ENCODE measurements around the gene AACS.
"Not testable (repeated sequence)": the region's sequence is repeated elsewhere in the genome, so short reads cannot be mapped to it uniquely, and the experiment has no call there.

Gene AACS

DNA sequence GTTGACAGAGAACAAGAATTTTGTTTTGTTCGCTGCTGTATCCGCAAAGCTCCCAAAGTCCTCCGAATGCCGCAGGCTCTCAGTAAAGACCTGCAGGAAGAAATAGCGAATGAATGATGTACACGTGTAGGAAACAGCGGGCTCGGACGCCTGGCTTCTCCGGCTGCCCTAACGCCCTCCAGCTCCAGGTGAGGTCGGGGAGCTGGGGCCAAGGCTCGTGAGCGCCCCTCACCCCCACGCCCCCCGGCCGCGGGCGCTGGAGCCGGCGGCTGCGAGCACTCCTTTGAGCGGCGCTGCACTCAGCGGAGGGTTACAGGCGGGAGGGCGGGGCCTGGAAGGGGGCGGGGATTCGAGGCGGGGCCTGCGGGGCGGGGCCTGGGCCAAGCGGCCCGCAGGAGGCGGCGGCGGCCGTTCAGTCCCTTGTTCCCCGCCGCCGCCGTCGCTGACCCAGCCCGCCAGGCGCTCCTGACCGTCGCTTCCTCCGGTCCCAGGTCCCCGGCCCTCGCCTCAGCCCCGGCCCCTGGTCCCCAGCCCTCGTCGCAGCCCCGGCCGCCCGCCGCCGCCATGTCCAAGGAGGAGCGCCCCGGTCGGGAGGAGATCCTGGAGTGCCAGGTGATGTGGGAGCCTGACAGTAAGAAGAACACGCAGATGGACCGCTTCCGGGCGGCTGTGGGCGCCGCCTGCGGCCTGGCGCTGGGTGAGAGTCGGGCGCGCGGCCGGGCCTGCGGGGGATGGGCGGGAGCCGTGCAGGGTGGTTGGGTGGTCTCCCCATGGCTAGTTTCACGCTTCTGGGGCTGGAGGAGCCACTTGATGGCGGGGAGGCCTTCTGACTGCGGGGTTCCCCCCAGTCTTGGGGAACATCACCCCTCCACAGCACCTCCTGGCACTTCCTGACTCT, at the start of gene AACS:
Gene AACS (plus strand): TSS at position 415 of the 898 bp plus-strand sequence. CDS start 150 bp downstream, at position 565.
- DNase-seq (ENCODE audit: low read depth): peak; percentile 57

GRCh38 chr12:125015680-125016310, 49.4 kb upstream of the AACS start:
- no peak for DNase-seq (ENCODE audit: low read depth)

DNA sequence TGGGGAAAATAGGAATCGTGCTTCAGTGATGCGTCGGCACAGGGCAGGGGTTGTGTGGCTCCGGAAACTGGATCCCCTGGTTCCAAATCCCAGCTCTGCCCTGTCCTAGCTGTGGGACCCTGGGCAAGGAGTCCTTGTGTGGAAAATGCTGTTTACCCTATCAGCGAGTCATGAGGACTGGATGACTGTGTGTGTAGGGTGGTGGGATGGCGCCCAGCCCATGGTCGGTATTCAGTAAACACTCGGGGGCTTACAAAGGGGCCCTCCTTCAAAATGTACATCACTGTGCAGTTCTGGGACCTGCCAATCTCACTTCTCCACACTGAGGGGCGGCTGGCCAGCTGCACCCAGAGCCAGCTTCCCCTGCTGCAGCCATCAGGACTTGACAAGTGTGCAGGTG, 47.4 kb upstream of the AACS start:
- DNase-seq (ENCODE audit: low read depth): no peak

GRCh38 chr12:125018356-125018755, 46.9 kb upstream of the AACS start:
- DNase-seq (ENCODE audit: low read depth): no peak

- DNase-seq (ENCODE audit: low read depth): no peak
These were observed 44.1 kb upstream of the AACS start for GRCh38 chr12:125021096-125021495.

- no peak for DNase-seq (ENCODE audit: low read depth)
These were observed 43.5 kb upstream of the AACS start for GRCh38 chr12:125021771-125022170.

- DNase-seq (ENCODE audit: low read depth): no peak
These were observed 42.2 kb upstream of the AACS start for GRCh38 chr12:125023065-125023464.

GRCh38 chr12:125024949-125025563, 40.2 kb upstream of the AACS start:
- DNase-seq (ENCODE audit: low read depth): no peak

DNA sequence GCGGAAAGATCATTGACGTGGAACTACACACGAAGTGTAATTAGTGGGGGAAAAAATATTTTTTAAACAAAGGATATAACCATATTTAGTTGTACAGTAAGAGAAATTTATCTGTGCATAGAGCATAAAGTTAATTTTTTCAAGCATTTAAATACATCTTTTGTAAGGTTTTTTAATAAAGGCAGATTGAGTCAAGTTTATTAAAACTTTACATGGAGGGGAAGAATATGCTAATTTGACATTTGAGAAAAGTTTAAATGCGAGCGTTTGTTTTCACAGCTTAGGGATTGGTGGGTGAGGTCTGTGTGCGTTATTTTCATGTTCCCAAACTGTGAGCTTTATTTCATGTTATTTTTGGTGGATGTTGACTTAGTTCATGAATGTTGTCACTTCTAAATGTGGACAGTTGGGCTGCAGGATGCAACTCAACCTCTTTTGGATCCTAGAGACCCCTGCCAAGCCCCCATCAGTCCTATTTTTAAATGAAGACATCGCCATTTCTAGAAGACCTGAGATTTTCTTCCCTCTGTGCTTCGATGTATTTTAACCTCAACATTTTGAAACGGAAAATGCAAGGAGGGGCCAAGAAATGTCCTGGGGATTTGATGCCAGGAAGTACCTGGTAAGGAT, 39.5 kb upstream of the AACS start:
- DNase-seq (ENCODE audit: low read depth): no peak

DNA sequence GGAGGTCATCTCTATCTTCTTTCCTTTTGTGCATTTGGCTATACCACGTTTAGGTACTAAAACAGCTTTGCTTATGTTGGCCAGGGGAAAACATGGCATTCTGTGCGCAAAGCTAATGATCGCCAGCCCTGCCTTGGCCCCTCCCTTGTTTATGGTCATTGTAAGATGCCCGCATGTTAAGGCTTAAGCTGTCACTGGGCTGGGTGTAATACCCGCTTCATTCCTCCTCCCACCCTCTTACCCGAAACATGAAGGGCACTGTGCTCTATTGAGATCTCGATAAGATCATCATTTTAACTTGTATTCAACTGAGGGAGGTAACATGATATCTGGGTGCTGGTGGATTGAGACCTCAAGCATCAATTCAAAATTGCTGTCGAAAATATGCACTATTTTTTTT, 37.1 kb upstream of the AACS start:
- no peak for DNase-seq (ENCODE audit: low read depth)

GRCh38 chr12:125029761-125030358, 35.4 kb upstream of the AACS start:
- DNase-seq (ENCODE audit: low read depth): no peak

- not testable (repeated sequence) for DNase-seq (ENCODE audit: low read depth)
These were observed 33.8 kb upstream of the AACS start for GRCh38 chr12:125031471-125031870.

DNA sequence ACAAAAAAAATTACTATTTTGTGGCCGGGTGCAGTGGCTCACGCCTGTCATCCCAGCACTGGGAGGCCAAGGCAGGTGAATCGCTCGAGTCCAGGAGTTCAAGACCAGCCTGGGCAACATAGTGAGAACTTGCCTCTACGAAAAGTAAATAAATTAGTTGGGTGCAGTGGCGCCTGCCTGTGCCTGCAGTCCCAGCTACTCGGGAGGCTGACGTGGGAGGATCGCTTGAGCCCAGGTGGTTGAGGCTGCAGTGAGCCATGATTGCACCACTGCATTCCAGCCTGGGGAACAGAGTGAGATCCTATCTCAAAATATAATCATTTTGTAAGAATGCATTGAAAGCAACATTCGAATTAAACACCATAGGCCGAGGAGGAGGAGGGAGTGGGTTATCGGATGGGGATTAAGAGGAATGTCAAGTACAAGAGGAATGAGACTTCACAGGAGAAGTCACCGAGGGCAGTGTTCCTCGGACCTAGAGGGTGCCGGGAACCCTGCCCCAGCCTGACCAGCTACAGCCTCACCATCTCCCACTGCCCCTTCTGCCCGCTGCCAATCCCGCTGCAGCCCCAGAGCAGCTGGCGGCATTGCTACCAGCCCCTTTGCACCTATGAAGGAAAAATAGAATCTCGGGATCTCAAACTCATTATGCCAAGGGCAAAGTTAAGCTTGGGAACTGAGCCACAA, 32.6 kb upstream of the AACS start:
- no peak for DNase-seq (ENCODE audit: low read depth)

- DNase-seq (ENCODE audit: low read depth): no peak
These were observed 31.9 kb upstream of the AACS start for GRCh38 chr12:125033288-125033687.

- no peak for DNase-seq (ENCODE audit: low read depth)
These were observed 26.1 kb upstream of the AACS start for GRCh38 chr12:125038976-125039625.

GRCh38 chr12:125049093-125049458, 16.2 kb upstream of the AACS start:
- no peak for DNase-seq (ENCODE audit: low read depth)

DNA sequence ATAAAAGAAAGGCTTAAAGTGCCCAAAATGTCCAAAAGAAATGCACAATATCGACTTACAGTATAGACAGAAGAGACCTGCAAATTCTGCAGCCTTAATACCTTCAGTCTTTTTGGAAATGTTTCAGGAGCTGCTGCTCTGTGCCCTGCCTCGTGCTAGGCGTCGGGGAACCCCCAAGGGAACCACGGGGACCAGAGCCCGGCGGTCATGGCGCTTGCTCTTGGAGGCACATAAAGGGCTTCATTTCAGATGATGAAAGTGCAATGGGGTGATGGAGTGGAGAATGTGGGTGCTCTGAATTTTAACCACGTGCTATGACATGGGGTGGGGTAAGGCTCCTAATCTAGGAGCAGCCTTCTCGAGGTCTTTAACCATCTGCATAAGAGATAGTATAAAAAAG, 14.8 kb upstream of the AACS start:
- DNase-seq (ENCODE audit: low read depth): no peak

GRCh38 chr12:125050868-125051267, 14.4 kb upstream of the AACS start:
- DNase-seq (ENCODE audit: low read depth): no peak

DNA sequence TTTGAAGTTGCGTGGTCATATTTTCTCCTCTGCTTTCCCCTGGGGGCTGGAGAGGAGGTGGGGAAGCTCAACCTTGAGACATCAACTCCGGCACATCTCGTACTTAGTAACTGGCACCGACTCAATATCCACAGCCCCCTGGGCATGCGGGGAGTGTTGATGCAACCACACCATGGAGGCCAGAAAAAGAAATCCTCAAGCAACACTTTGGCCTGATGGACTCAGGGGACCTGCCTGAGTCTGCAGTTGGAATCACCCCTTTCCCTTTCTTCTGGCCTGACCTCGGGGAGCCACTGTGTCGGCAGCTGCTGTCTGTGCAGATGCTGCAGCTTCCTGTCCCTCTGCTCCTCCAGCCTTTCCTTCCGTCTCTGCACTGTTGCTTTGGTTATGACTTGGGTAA, 11.4 kb upstream of the AACS start:
- DNase-seq (ENCODE audit: low read depth): no peak

DNA sequence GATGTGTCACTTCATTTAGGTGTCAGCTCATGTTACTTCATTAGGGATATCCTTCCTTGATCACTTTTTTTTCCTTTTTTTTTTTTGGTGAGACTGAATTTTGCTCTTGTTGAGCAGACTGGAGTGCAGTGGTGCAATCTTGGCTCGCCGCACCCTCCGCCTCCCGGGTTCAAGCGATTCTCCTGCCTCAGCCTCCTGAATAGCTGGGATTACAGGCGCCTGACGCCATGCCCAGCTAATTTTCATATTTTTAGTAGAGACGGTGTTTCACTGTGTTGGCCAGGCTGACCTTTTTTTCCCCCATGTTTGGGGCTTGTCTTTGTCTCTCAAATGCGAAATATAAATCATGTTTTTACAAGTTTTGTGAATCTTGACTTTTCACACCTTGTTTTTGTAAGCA, 9.6 kb upstream of the AACS start:
- no peak for DNase-seq (ENCODE audit: low read depth)

DNA sequence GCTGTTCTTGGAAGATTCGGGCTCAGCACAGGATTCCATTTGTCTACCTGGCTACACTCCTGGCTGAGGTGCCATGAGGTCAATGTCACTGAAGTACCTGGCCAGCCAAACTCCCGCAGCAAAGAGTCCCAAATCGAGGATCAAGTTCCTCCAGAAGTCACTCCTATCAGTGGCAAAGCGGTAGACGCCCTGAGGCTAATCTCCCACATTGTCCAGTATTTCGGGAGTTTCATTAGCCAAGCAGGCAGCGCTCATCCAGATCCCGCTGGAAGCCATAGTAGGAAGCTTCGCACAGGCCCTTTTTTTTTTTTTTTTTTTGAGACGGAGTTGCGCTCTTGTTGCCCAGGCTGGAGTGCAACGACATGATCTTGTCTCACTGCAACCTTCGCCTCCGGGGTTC, 8.9 kb upstream of the AACS start:
- no peak for DNase-seq (ENCODE audit: low read depth)
